Osteocyte (in vitro differentiated cells): Measurements from ENCODE around the gene SOCS7. TPM values are rescaled to one million over a fixed set of nuclear protein-coding genes. Genes with fewer than 3 reads are reported as not detected.

ENCODE experiments used
- DNase-seq: peaks from one replicate; pipeline ENCODE4 v3.0.0; 2021; ENCODE audit warnings: mixed read lengths; ENCODE audit not compliant: unreplicated experiment; ENCODE audit errors: extremely low spot score
- H3K27ac Mint-ChIP-seq: one replicate; pipeline ENCODE4 v1.8.0; 2021; ENCODE audit warnings: mild to moderate bottlenecking, mixed read lengths; ENCODE audit not compliant: unreplicated experiment
- H3K27me3 Mint-ChIP-seq: one replicate; pipeline ENCODE4 v1.8.0; 2021; ENCODE audit warnings: mixed read lengths; ENCODE audit not compliant: unreplicated experiment
- H3K36me3 Mint-ChIP-seq: one replicate; pipeline ENCODE4 v1.8.0; 2021; ENCODE audit warnings: mixed read lengths; ENCODE audit not compliant: unreplicated experiment
- H3K4me1 Mint-ChIP-seq: one replicate; pipeline ENCODE4 v1.8.0; 2021; ENCODE audit warnings: mixed read lengths; ENCODE audit not compliant: unreplicated experiment
- H3K4me3 Mint-ChIP-seq: one replicate; pipeline ENCODE4 v1.8.0; 2021; ENCODE audit warnings: mild to moderate bottlenecking, moderate library complexity, mixed read lengths; ENCODE audit not compliant: unreplicated experiment
- H3K9me3 Mint-ChIP-seq: one replicate; pipeline ENCODE4 v1.8.0; 2021; ENCODE audit warnings: mixed read lengths; ENCODE audit not compliant: unreplicated experiment
- CTCF ChIP-seq: fragments of 200-600 bp; sonication (generic); IDR thresholded peaks from 2 replicates; pipeline ENCODE4 v1.5.0; 2021; ENCODE audit warnings: antibody characterized with exemption, mild to moderate bottlenecking, moderate library complexity
- long read RNA-seq: library from polyadenylated mRNA; unstranded; transcript quantifications from one replicate; pipeline ENCODE4 v2.0.0, GENCODE V29; 2021
- total RNA-seq: library from RNA; stranded (reverse); gene quantifications from 2 replicates; pipeline ENCODE4 v1.2.1, GENCODE V29; 2021

The SOCS7 gene, protein sequence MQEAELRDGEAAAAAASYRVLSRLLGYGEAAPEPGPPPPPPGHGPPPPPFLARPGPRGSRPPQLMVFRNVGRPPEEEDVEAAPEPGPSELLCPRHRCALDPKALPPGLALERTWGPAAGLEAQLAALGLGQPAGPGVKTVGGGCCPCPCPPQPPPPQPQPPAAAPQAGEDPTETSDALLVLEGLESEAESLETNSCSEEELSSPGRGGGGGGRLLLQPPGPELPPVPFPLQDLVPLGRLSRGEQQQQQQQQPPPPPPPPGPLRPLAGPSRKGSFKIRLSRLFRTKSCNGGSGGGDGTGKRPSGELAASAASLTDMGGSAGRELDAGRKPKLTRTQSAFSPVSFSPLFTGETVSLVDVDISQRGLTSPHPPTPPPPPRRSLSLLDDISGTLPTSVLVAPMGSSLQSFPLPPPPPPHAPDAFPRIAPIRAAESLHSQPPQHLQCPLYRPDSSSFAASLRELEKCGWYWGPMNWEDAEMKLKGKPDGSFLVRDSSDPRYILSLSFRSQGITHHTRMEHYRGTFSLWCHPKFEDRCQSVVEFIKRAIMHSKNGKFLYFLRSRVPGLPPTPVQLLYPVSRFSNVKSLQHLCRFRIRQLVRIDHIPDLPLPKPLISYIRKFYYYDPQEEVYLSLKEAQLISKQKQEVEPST
- total RNA-seq: 17.3 and 19.1 TPM in 2 replicates
- long read RNA-seq, partial matches to known transcripts: 0 of 9 reads
- long read RNA-seq, other reads (novel, unspliced or antisense): 9 of 9 reads

GRCh38 chr17:38351412-38352222, at the start of gene SOCS7:
TSS of gene SOCS7 (plus strand) at chr17:38351844. CDS start at chr17:38352053, 209 bp downstream.
- DNase-seq: peak; percentile 96
- Mint-ChIP-seq H3K27ac (peak within 1 kb of the TSS; percentile 96), H3K9me3 (no peaks in the 10 kb centered on the region), H3K4me3 (peak within 1 kb of the TSS; percentile 79), H3K36me3 (no peaks in the 10 kb centered on the region), H3K4me1 (peaks cover 40% of the 10 kb centered on the region), H3K27me3 (no peaks in the 10 kb centered on the region)
- no peak for TF ChIP-seq CTCF

DNA sequence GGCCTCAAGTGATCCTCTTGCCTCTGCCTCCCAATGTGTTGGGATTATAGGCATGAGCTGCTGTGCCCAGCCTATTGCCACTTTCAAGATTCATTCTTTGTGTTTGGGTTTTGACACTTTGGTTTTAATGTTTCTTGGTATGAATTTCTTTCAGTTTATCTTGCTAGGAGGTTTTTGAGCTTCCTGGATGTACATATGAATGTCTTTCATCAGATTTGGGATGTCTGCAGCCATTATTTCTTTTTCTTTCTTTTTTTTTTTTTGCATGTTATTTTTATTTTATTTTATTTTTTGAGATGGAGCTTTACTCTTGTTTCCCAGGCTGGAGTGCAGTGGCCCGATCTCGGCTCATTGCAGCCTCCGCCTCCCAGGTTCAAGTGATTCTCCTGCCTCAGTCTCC, 36.1 kb upstream of the SOCS7 start:
- Mint-ChIP-seq H3K4me3 (no peak overlapping the region), H3K36me3 (peaks cover 26% of the 10 kb centered on the region), H3K27ac (no peak overlapping the region), H3K4me1 (no peaks in the 10 kb centered on the region), H3K27me3 (no peaks in the 10 kb centered on the region), H3K9me3 (no peaks in the 10 kb centered on the region)
- no peak for DNase-seq
- no peak for TF ChIP-seq CTCF

GRCh38 chr17:38317081-38317480, 34.6 kb upstream of the SOCS7 start:
- DNase-seq: no peak
- Mint-ChIP-seq H3K4me3 (no peak overlapping the region), H3K4me1 (no peaks in the 10 kb centered on the region), H3K27me3 (no peaks in the 10 kb centered on the region), H3K9me3 (no peaks in the 10 kb centered on the region), H3K36me3 (peaks cover 31% of the 10 kb centered on the region), H3K27ac (no peak overlapping the region)
- TF ChIP-seq CTCF: no peak

DNA sequence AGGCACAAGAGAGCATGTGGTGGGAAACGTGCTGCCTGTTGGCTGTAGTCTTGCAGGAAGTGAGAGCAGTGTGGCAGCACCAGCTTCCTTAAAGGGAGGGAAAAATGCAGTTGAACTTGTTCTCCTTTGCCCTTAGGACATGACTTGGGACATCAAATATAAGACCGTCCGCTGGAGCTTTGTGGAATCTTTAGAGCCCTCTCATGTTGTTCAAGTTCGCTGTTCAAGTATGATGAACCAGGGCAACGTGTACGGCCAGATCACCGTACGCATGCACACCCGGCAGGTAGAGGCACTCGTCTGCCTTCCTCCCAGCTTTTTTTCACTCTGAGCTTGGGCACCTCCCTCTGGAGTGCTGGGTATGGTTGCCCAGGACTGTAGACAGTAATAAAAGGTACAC, 31.2 kb upstream of the SOCS7 start:
- TF ChIP-seq CTCF: no peak
- Mint-ChIP-seq H3K4me1 (no peaks in the 10 kb centered on the region), H3K4me3 (no peak overlapping the region), H3K9me3 (no peaks in the 10 kb centered on the region), H3K36me3 (peaks cover 37% of the 10 kb centered on the region), H3K27me3 (no peaks in the 10 kb centered on the region), H3K27ac (no peak overlapping the region)
- DNase-seq: no peak
